Neural crest cell (in vitro differentiated cells): Measurements from ENCODE around the gene ZSCAN21. TPM values are rescaled to one million over a fixed set of nuclear protein-coding genes. Genes with fewer than 3 reads are reported as not detected.

Experiments
- DNase-seq: peaks from one replicate; pipeline ENCODE4 v3.0.0; 2021; ENCODE audit warnings: low read depth, mixed read lengths, low spot score
- H3K27ac Mint-ChIP-seq: one replicate; pipeline ENCODE4 v1.8.0; 2021; ENCODE audit warnings: mild to moderate bottlenecking, mixed read lengths; ENCODE audit not compliant: unreplicated experiment
- H3K27me3 Mint-ChIP-seq: 2 replicates; pipeline ENCODE4 v1.8.0; 2021; ENCODE audit warnings: low read depth, mild to moderate bottlenecking, mixed read lengths
- H3K36me3 Mint-ChIP-seq: 2 replicates; pipeline ENCODE4 v1.8.0; 2021; ENCODE audit warnings: low read depth, mild to moderate bottlenecking, mixed read lengths
- H3K4me1 Mint-ChIP-seq: 2 replicates; pipeline ENCODE4 v1.8.0; 2021; ENCODE audit warnings: mixed read lengths
- H3K4me3 Mint-ChIP-seq: one replicate; pipeline ENCODE4 v1.8.0; 2021; ENCODE audit warnings: mild to moderate bottlenecking, mixed read lengths
- H3K9me3 Mint-ChIP-seq: 2 replicates; pipeline ENCODE4 v1.8.0; 2021; ENCODE audit warnings: mixed read lengths
- CTCF ChIP-seq: fragments of 200-600 bp; sonication (generic); conservative IDR thresholded peaks from 2 replicates; pipeline ENCODE4 v1.5.0; 2021; ENCODE audit warnings: antibody characterized with exemption, mild to moderate bottlenecking
- total RNA-seq: library from RNA; stranded (reverse); gene quantifications from 2 replicates; pipeline ENCODE4 v1.2.1, GENCODE V29; 2021

The ZSCAN21 gene
- total RNA-seq, 1 donor from 2014 or later, result 20.3 TPM

- Mint-ChIP-seq H3K4me1 (peaks cover 38% of the 10 kb centered on the region), H3K27ac (no peak overlapping the region), H3K4me3 (peak overlapping the region; percentile 83), H3K27me3 (peaks cover 5% of the 10 kb centered on the region), H3K9me3 (peaks cover 11% of the 10 kb centered on the region), H3K36me3 (peaks cover 67% of the 10 kb centered on the region)
- TF ChIP-seq CTCF, result no peak
- no peak for DNase-seq
Observed at GRCh38 chr7:100077205-100077604, 27.6 kb downstream of the ZSCAN21 start.

GRCh38 chr7:100079024-100079560 is 29.5 kb downstream of the ZSCAN21 start:
- H3K4me1 Mint-ChIP-seq, result peaks cover 45% of the 10 kb centered on the region
- DNase-seq, result peak; percentile 21
- H3K27me3 Mint-ChIP-seq, result peaks cover 12% of the 10 kb centered on the region
- H3K4me3 Mint-ChIP-seq, result peak overlapping the region; percentile 97
- no peak for TF ChIP-seq CTCF
- H3K27ac Mint-ChIP-seq, result peak overlapping the region; percentile 93
- H3K9me3 Mint-ChIP-seq, result peaks cover 3% of the 10 kb centered on the region
- peaks cover 48% of the 10 kb centered on the region for H3K36me3 Mint-ChIP-seq

GRCh38 chr7:100080907-100081534 is 31.4 kb downstream of the ZSCAN21 start:
- H3K4me1 Mint-ChIP-seq, result peaks cover 45% of the 10 kb centered on the region
- H3K36me3 Mint-ChIP-seq, result peaks cover 29% of the 10 kb centered on the region
- DNase-seq, result no peak
- H3K9me3 Mint-ChIP-seq, result peaks cover 3% of the 10 kb centered on the region
- no peak for TF ChIP-seq CTCF
- peak overlapping the region; percentile 99 for H3K27ac Mint-ChIP-seq
- peaks cover 29% of the 10 kb centered on the region for H3K27me3 Mint-ChIP-seq
- H3K4me3 Mint-ChIP-seq, result peak overlapping the region; percentile 97

- peaks cover 45% of the 10 kb centered on the region for H3K4me1 Mint-ChIP-seq
Observed at GRCh38 chr7:100081535-100082102, 32.0 kb downstream of the ZSCAN21 start, which contains the start of gene ZNF3. Gene ZNF3 (minus strand): TSS chr7:100081723. CDS start chr7:100077357, 4,366 bp downstream.

GRCh38 chr7:100082978-100083377 is 33.4 kb downstream of the ZSCAN21 start:
- no peak for DNase-seq
- Mint-ChIP-seq H3K4me1 (peaks cover 44% of the 10 kb centered on the region), H3K36me3 (peaks cover 16% of the 10 kb centered on the region), H3K27me3 (peaks cover 33% of the 10 kb centered on the region), H3K27ac (no peak overlapping the region), H3K9me3 (no peaks in the 10 kb centered on the region), H3K4me3 (peak overlapping the region; percentile 97)
- no peak for TF ChIP-seq CTCF

More at GRCh38 chr7:100081535-100082102, 32.0 kb downstream of the ZSCAN21 start, which contains the start of gene ZNF3:
- Mint-ChIP-seq H3K4me3 (peak within 1 kb of the TSS; percentile 97), H3K36me3 (peaks cover 23% of the 10 kb centered on the region), H3K9me3 (peaks cover 3% of the 10 kb centered on the region), H3K27me3 (peaks cover 30% of the 10 kb centered on the region), H3K27ac (peak within 1 kb of the TSS; percentile 99)
- peak; percentile 98 for TF ChIP-seq CTCF
- DNase-seq, result peak; percentile 99
